ENCODE results near the gene GPR107.

Gene GPR107

DNA sequence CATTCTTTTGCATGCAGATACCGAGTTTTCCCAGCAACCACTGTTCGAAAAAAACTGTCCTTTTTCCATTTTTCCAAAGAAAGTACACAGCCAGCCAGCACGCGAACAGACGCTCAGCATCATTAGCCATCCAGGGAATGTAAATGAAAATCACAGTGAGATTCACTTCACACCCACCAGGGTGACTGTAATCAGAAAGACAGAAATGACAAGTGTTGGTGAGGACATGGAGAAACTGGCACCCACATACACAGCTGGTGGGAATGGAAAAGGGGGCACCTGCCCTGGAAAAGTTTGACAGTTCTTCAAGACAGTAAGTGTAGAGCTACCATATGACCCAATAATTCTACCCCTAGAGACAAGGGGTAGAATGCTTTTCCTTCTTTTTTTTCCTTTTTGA lies 93.5 kb downstream of the GPR107 start:
- H3K4me1 ChIP-seq (ENCODE audit: low read depth, poor library complexity, severe bottlenecking), result no peaks in the 10 kb centered on the region
- TF ChIP-seq, protein P1, sequence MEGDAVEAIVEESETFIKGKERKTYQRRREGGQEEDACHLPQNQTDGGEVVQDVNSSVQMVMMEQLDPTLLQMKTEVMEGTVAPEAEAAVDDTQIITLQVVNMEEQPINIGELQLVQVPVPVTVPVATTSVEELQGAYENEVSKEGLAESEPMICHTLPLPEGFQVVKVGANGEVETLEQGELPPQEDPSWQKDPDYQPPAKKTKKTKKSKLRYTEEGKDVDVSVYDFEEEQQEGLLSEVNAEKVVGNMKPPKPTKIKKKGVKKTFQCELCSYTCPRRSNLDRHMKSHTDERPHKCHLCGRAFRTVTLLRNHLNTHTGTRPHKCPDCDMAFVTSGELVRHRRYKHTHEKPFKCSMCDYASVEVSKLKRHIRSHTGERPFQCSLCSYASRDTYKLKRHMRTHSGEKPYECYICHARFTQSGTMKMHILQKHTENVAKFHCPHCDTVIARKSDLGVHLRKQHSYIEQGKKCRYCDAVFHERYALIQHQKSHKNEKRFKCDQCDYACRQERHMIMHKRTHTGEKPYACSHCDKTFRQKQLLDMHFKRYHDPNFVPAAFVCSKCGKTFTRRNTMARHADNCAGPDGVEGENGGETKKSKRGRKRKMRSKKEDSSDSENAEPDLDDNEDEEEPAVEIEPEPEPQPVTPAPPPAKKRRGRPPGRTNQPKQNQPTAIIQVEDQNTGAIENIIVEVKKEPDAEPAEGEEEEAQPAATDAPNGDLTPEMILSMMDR (conservative IDR thresholded peaks at IDR 0.05; ENCODE audit: low read depth, low read length), result no peak
- H3K4me2 ChIP-seq, result no peak overlapping the region
- no peaks in the 10 kb centered on the region for H3K79me2 ChIP-seq (ENCODE audit: insufficient read depth, low read depth)
- H4K20me1 ChIP-seq (ENCODE audit: insufficient read depth), result no peaks in the 10 kb centered on the region
- H3K27me3 ChIP-seq (ENCODE audit: insufficient read depth, low read depth), result peaks cover 3% of the 10 kb centered on the region; the same call in 1 of the 2 replicates
- H3K36me3 ChIP-seq (ENCODE audit: insufficient read depth), result no peaks in the 10 kb centered on the region
- H3K27ac ChIP-seq, result no peak overlapping the region
- no peak overlapping the region for H3K9ac ChIP-seq
- H3K4me3 ChIP-seq (IDR thresholded peaks at IDR 0.05; ENCODE audit: insufficient read depth, low read depth, low read length), result no peak overlapping the region
- no peak overlapping the region for H2AFZ ChIP-seq (ENCODE audit: low read depth)

DNA sequence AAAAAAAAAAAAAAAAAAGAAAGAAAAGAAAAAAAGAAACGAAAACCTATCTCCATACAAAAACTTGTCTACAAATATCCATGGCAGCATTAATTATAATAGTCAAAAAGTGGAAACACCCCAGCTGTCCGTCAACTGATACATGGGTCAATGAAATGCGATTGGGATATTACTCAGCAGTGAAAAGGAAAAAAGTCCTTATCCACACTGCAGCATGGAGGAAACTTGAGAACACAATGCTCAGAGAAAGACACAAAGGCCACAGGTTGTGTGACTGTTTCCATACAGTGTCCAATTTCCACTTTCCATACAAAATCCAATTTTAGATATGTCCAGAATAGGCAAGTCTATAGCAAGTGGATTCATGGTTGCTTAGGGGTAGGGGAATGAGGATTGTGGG lies 94.2 kb downstream of the GPR107 start:
- Histone ChIP-seq H3K36me3 (ENCODE audit: insufficient read depth) (no peaks in the 10 kb centered on the region), H3K4me2 (no peak overlapping the region), H3K79me2 (ENCODE audit: insufficient read depth, low read depth) (no peaks in the 10 kb centered on the region), H3K4me3 (IDR thresholded peaks at IDR 0.05; ENCODE audit: insufficient read depth, low read depth, low read length) (no peak overlapping the region), H3K4me1 (ENCODE audit: low read depth, poor library complexity, severe bottlenecking) (no peaks in the 10 kb centered on the region), H3K9ac (no peak overlapping the region), H2AFZ (ENCODE audit: low read depth) (no peak overlapping the region), H3K27me3 (ENCODE audit: insufficient read depth, low read depth) (peaks cover 3% of the 10 kb centered on the region; the same call in 1 of the 2 replicates), H3K27ac (no peak overlapping the region), H4K20me1 (ENCODE audit: insufficient read depth) (no peaks in the 10 kb centered on the region)
- TF ChIP-seq, protein P1 (conservative IDR thresholded peaks at IDR 0.05; ENCODE audit: low read depth, low read length), result no peak

- no peaks in the 10 kb centered on the region for H3K36me3 ChIP-seq (ENCODE audit: insufficient read depth)
- no peaks in the 10 kb centered on the region for H3K4me1 ChIP-seq (ENCODE audit: low read depth, poor library complexity, severe bottlenecking)
- H3K27me3 ChIP-seq (ENCODE audit: insufficient read depth, low read depth), result peaks cover 3% of the 10 kb centered on the region; the same call in 1 of the 2 replicates
- H3K79me2 ChIP-seq (ENCODE audit: insufficient read depth, low read depth), result no peaks in the 10 kb centered on the region
- H3K4me2 ChIP-seq, result no peak overlapping the region
- H3K27ac ChIP-seq, result no peak overlapping the region
- H3K9ac ChIP-seq, result no peak overlapping the region
- no peak overlapping the region for H2AFZ ChIP-seq (ENCODE audit: low read depth)
- H3K4me3 ChIP-seq (IDR thresholded peaks at IDR 0.05; ENCODE audit: insufficient read depth, low read depth, low read length), result no peak overlapping the region
- TF ChIP-seq, protein P1 (conservative IDR thresholded peaks at IDR 0.05; ENCODE audit: low read depth, low read length), result no peak
- H4K20me1 ChIP-seq (ENCODE audit: insufficient read depth), result no peaks in the 10 kb centered on the region
Measured at GRCh38 chr9:130149031-130149430, 95.3 kb downstream of the GPR107 start.

- Histone ChIP-seq H4K20me1 (ENCODE audit: insufficient read depth) (no peaks in the 10 kb centered on the region), H3K36me3 (ENCODE audit: insufficient read depth) (no peaks in the 10 kb centered on the region), H3K27me3 (ENCODE audit: insufficient read depth, low read depth) (peaks cover 3% of the 10 kb centered on the region; the same call in 1 of the 2 replicates), H3K27ac (no peak overlapping the region), H3K9ac (no peak overlapping the region), H3K79me2 (ENCODE audit: insufficient read depth, low read depth) (no peaks in the 10 kb centered on the region), H3K4me2 (no peak overlapping the region), H2AFZ (ENCODE audit: low read depth) (no peak overlapping the region), H3K4me3 (IDR thresholded peaks at IDR 0.05; ENCODE audit: insufficient read depth, low read depth, low read length) (no peak overlapping the region), H3K4me1 (ENCODE audit: low read depth, poor library complexity, severe bottlenecking) (no peaks in the 10 kb centered on the region)
- TF ChIP-seq, protein P1 (conservative IDR thresholded peaks at IDR 0.05; ENCODE audit: low read depth, low read length), result no peak
Measured at GRCh38 chr9:130149654-130150286, 96.1 kb downstream of the GPR107 start.

Data from KMS-11 (cell line).